PFSK-1 (cell line): ENCODE measurements around the gene TTC39C.

Experiments used
- FOXP2 ChIP-seq: optimal IDR thresholded peaks from 2 replicates; pipeline ENCODE3; 2011; ENCODE audit warnings: borderline replicate concordance, control low read depth, inconsistent platforms; ENCODE audit not compliant: insufficient read depth; ENCODE audit errors: extremely low read length, extremely low read depth
- POLR2AphosphoS5 ChIP-seq: IDR thresholded peaks from 2 replicates; pipeline ENCODE4 v1.6.1; 2012; ENCODE audit warnings: low read depth, mild to moderate bottlenecking, control low read depth, low read length, moderate library complexity
- SIN3A ChIP-seq: IDR thresholded peaks from 2 replicates; pipeline ENCODE4 v1.6.1; 2012; ENCODE audit warnings: mild to moderate bottlenecking, low read length, moderate library complexity, borderline replicate concordance; ENCODE audit not compliant: insufficient read depth
- TAF1 ChIP-seq: IDR thresholded peaks from 2 replicates; pipeline ENCODE4 v1.6.1; 2012; ENCODE audit warnings: low read length, control low read depth, borderline replicate concordance; ENCODE audit not compliant: insufficient read depth
- TF ChIP-seq, protein P1 (sequence below), 2 experiments: IDR thresholded peaks; 2 replicates each; pipeline versions ENCODE4 v1.6.1 to v1.8.0; 2011 to 2012; ENCODE audit warnings: low read depth in 2 of 2, low read length in 2 of 2, control low read depth in 1 of 2, inconsistent platforms in 1 of 2, mild to moderate bottlenecking in 1 of 2, moderate library complexity in 1 of 2; ENCODE audit not compliant: insufficient read depth in 1 of 2

The TTC39C gene

DNA sequence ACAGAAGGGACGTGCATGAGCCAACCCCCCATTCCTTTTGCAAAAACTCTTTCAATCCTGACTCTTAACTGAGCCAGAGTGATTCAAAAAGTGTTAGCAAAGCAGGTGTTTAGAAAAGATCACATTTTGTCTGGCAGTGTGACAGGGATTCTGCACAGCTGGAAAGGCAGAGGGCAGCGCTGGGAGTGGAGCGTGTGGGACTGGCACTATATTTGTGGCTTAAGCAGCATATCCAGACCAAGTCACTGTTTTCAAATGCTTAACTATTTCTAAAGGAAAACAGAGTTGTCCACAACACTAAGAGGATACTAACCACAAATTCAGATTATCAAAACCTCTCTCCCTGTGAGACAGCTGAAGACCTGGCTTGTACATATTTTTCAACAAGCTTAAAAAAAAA is 143.3 kb downstream of the TTC39C start:
- TF ChIP-seq POLR2AphosphoS5 (no peak), TAF1 (no peak), SIN3A (no peak)

DNA sequence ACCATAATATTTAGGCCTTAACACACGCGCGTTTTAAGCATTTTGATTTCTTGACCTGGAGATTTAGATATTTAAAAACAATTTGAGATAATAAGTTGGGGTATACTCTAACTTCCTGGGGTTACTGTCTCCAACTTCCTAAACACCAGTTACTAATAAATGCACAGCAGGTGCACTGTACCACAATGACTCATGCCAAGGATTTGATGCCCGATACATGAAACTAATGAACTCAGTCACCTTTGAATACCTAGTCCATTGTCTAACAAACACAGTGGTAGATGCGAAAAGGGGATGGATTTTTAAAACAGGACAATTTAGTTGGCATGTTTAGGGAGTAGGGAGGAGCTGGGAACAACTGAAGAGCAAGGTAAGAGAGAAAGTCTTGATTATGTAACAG is 145.5 kb downstream of the TTC39C start:
- TF ChIP-seq, protein P1, sequence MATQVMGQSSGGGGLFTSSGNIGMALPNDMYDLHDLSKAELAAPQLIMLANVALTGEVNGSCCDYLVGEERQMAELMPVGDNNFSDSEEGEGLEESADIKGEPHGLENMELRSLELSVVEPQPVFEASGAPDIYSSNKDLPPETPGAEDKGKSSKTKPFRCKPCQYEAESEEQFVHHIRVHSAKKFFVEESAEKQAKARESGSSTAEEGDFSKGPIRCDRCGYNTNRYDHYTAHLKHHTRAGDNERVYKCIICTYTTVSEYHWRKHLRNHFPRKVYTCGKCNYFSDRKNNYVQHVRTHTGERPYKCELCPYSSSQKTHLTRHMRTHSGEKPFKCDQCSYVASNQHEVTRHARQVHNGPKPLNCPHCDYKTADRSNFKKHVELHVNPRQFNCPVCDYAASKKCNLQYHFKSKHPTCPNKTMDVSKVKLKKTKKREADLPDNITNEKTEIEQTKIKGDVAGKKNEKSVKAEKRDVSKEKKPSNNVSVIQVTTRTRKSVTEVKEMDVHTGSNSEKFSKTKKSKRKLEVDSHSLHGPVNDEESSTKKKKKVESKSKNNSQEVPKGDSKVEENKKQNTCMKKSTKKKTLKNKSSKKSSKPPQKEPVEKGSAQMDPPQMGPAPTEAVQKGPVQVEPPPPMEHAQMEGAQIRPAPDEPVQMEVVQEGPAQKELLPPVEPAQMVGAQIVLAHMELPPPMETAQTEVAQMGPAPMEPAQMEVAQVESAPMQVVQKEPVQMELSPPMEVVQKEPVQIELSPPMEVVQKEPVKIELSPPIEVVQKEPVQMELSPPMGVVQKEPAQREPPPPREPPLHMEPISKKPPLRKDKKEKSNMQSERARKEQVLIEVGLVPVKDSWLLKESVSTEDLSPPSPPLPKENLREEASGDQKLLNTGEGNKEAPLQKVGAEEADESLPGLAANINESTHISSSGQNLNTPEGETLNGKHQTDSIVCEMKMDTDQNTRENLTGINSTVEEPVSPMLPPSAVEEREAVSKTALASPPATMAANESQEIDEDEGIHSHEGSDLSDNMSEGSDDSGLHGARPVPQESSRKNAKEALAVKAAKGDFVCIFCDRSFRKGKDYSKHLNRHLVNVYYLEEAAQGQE (IDR thresholded peaks at IDR 0.05; ENCODE audit: insufficient read depth in 1 of 2, low read depth in 2 of 2, low read length in 2 of 2), result no peak

DNA sequence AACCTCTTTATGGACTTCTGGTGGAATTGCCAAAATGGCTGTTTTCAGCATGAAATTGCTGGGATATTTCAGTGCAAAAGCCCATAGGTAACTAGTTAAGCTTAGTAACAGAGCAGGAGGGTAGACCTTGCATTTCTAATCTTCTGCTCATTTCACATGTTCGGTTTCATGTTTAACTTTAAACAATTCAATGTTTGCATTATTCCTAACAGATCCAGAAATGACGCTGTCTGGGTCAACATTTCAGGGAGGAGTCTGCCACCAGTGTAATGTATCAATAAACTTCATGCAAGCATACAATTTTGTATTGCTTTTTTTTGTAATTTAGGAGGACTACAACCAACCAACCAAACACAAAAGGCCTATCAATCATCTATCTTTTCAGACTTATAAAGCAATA is 146.8 kb downstream of the TTC39C start:
- TF ChIP-seq POLR2AphosphoS5, result no peak

DNA sequence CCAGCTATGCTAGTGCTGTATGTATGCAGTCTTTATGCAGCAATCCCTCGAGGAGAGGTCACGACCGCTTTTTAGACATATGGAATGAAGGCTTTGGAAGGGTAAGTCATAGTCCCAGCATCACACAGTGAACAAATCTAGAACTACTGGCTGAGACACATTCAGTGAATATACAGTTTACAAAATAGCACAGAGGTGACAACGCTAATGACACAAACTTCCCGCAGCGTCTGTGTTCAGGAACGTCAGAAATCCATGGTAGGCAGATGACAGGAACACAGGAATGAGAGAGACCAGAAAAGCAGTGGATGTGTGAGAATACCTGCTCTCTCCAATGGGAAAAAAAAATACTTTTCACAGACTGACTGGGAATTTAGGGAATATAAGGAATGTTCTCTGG is 153.9 kb downstream of the TTC39C start:
- TF ChIP-seq POLR2AphosphoS5 (no peak), FOXP2 (no peak), TAF1 (no peak), SIN3A (no peak)
- TF ChIP-seq, protein P1 (IDR thresholded peaks at IDR 0.05; ENCODE audit: insufficient read depth in 1 of 2, low read depth in 2 of 2, low read length in 2 of 2), result no peak

DNA sequence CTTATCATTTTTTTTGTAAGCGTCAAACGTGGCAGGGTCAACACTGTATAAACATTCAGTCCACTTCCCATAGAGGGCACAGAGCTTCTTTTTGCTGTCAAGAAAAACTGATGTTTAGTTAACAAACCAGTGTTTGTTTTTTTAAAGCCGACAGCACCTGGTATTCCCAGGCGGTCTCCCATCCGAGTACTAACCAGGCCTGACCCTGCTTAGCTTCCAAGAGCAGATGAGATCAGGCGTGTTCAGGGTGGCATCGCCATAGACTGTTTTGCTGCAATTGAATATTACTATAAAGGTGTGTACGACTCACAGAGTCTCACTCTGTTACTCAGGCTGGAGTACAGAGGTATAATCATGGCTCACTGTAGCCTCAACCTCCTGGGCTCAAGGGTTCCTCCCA is 155.8 kb downstream of the TTC39C start:
- TF ChIP-seq SIN3A (no peak), POLR2AphosphoS5 (no peak), TAF1 (no peak), FOXP2 (no peak)
- TF ChIP-seq, protein P1 (IDR thresholded peaks at IDR 0.05; ENCODE audit: insufficient read depth in 1 of 2, low read depth in 2 of 2, low read length in 2 of 2), result no peak

DNA sequence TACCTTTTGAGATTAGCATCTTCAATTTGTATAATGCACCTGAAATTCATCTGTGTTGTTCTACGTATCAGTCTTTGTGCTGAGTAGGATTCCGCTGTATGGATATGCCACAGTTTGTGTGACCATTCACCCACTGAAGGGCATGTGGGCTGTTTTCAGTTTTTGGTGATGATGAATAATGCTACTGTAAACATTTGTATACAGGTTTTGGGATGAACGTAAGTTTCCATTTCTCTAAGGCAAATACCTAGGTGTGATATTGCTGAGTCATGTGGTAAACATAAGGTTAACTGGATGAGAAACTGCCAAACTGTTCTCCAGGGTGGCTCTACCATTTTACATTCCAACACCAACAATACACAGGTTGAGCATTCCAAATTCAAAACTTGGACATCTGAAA is 159.4 kb downstream of the TTC39C start:
- TF ChIP-seq TAF1, result no peak
- no peak for TF ChIP-seq SIN3A
- no peak for TF ChIP-seq FOXP2
- TF ChIP-seq, protein P1 (IDR thresholded peaks at IDR 0.05; ENCODE audit: insufficient read depth in 1 of 2, low read depth in 2 of 2, low read length in 2 of 2), result no peak
- TF ChIP-seq POLR2AphosphoS5, result no peak
